Tibial artery (tissue), 4 donors: ENCODE results near the gene SETX.

ENCODE experiments used
- DNase-seq, 2 donors: peaks; one replicate each; pipeline ENCODE4 v3.0.0-alpha.2; 2019
- H3K27ac ChIP-seq, 2 donors: fragments of 200-600 bp; sonication (generic) in 1 of 2; 1 replicate in 1 of 2; 2 replicates in 1 of 2; pipeline ENCODE4 v1.5.1; 2018 to 2019; ENCODE audit warnings: mild to moderate bottlenecking in 1 of 2
- H3K27me3 ChIP-seq, 2 donors: fragments of 200-600 bp; sonication (generic) in 1 of 2; one replicate each; pipeline versions ENCODE4 v1.5.1 to v1.6.0; 2016 to 2019
- H3K36me3 ChIP-seq, 3 donors: fragments of 200-600 bp; sonication (generic) in 2 of 3; one replicate each; pipeline ENCODE4 v1.5.1; 2016 to 2019; ENCODE audit warnings: mild to moderate bottlenecking in 2 of 3
- H3K4me1 ChIP-seq, 4 donors: fragments of 200-600 bp; sonication (generic) in 2 of 4; 1 replicate in 3 of 4; 2 replicates in 1 of 4; pipeline ENCODE4 v1.5.1; 2016 to 2019
- H3K4me3 ChIP-seq, 2 donors: fragments of 200-600 bp; sonication (generic) in 1 of 2; 1 replicate in 1 of 2; 2 replicates in 1 of 2; pipeline ENCODE4 v1.5.1; 2018 to 2019; ENCODE audit warnings: mild to moderate bottlenecking in 2 of 2
- H3K9me3 ChIP-seq, 3 donors: fragments of 200-600 bp; sonication (generic) in 1 of 3; one replicate each; pipeline ENCODE4 v1.5.1; 2016 to 2019
- intact Hi-C: fragments of 100-400 bp; cut with DNase I; formaldehyde crosslinking; loops from one replicate; pipeline ENCODE4 v1.15.0; 2023; ENCODE audit warnings: low total_unique reads
- TF ChIP-seq, protein P1 (sequence below), 2 experiments: fragments of 200-600 bp in 1 of 2; fragments of 450-650 bp in 1 of 2; IDR thresholded peaks; one replicate each; pipeline ENCODE4 v1.5.1; 2017 to 2019; ENCODE audit warnings: antibody characterized with exemption in 2 of 2, mild to moderate bottlenecking in 1 of 2, moderate library complexity in 1 of 2

Gene SETX, protein sequence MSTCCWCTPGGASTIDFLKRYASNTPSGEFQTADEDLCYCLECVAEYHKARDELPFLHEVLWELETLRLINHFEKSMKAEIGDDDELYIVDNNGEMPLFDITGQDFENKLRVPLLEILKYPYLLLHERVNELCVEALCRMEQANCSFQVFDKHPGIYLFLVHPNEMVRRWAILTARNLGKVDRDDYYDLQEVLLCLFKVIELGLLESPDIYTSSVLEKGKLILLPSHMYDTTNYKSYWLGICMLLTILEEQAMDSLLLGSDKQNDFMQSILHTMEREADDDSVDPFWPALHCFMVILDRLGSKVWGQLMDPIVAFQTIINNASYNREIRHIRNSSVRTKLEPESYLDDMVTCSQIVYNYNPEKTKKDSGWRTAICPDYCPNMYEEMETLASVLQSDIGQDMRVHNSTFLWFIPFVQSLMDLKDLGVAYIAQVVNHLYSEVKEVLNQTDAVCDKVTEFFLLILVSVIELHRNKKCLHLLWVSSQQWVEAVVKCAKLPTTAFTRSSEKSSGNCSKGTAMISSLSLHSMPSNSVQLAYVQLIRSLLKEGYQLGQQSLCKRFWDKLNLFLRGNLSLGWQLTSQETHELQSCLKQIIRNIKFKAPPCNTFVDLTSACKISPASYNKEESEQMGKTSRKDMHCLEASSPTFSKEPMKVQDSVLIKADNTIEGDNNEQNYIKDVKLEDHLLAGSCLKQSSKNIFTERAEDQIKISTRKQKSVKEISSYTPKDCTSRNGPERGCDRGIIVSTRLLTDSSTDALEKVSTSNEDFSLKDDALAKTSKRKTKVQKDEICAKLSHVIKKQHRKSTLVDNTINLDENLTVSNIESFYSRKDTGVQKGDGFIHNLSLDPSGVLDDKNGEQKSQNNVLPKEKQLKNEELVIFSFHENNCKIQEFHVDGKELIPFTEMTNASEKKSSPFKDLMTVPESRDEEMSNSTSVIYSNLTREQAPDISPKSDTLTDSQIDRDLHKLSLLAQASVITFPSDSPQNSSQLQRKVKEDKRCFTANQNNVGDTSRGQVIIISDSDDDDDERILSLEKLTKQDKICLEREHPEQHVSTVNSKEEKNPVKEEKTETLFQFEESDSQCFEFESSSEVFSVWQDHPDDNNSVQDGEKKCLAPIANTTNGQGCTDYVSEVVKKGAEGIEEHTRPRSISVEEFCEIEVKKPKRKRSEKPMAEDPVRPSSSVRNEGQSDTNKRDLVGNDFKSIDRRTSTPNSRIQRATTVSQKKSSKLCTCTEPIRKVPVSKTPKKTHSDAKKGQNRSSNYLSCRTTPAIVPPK (N-terminal part only)

DNA sequence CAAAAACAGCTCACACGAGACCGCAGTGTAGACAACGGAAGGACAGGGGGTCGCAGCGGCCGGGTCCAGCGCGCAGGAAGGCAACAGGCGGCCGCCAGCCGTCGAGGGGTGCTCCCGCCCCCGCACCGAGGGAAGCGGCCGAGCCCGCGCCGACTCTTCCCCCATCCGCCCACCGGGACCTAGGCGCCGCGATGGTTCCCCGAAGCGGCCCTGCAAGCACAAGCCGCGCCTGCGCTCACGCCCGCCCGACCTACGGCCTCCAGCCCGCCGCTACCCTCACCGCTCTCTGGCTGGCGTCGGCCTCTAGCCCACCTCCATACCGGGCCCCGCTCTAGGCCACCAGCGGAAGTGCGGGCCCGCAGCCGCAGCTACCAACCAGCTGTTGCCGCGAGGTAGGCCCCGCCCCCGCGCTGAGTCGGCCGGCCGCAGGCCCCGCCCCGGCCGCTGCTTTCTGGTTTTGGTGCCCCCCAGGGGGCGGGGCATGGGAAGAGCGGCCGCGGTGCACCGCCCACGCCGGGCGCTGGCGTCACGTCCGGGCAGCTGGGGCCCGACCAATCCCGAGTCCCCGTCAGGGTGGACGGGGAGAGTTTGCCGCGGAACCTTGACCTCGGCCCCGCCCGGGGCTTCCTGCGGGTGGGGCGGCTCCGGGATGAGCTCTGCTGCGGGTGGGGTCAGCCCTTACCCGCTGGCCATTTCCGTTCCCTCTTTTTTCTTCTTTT is at the start of gene SETX:
Gene SETX (minus strand): TSS at position 350 of the 719 bp plus-strand sequence. CDS start 5,558 bp downstream, outside the sequence.
- H3K36me3 ChIP-seq, result peaks cover 14 to 33% (median 32%) of the 10 kb centered on the region in 3 donors

DNA sequence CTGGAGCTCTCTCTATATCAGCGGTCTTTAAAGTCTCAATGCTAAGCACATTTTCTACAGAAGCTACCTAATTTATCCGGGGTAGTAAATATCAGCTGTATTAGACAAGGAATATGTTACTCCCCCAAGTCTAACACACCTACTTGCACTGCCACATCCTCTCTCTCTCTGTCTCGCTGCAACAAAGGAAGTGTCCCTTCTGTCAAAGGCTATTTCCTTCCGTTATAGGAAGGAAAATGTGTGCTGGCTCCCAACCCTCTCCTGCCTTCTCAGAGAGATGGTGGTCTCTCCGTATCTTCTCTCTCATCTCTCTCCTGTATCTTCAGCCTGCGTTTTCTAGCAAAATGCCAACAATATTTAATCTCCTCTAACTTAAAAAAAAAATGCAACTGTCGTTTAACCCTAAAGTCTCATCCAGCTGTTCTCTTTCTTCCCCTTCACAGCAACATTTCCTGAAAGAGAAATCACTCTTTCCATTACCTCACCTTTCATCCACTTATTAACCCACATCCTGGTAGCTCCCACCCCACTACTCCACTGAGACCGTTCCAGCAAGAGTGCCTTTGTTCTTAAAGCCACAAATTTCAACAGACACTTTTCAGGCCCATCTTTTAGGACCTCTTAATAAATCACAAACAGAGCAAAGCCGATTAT is 49.6 kb upstream of the SETX start:
- H3K27me3 ChIP-seq, result no peaks in the 10 kb centered on the region
- no peak overlapping the region for H3K4me3 ChIP-seq
- TF ChIP-seq, protein P1, sequence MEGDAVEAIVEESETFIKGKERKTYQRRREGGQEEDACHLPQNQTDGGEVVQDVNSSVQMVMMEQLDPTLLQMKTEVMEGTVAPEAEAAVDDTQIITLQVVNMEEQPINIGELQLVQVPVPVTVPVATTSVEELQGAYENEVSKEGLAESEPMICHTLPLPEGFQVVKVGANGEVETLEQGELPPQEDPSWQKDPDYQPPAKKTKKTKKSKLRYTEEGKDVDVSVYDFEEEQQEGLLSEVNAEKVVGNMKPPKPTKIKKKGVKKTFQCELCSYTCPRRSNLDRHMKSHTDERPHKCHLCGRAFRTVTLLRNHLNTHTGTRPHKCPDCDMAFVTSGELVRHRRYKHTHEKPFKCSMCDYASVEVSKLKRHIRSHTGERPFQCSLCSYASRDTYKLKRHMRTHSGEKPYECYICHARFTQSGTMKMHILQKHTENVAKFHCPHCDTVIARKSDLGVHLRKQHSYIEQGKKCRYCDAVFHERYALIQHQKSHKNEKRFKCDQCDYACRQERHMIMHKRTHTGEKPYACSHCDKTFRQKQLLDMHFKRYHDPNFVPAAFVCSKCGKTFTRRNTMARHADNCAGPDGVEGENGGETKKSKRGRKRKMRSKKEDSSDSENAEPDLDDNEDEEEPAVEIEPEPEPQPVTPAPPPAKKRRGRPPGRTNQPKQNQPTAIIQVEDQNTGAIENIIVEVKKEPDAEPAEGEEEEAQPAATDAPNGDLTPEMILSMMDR (IDR thresholded peaks at IDR 0.05), result no peak
- no peaks in the 10 kb centered on the region for H3K9me3 ChIP-seq
- H3K4me1 ChIP-seq, result peaks cover 0 to 16% (median 10%) of the 10 kb centered on the region in 4 donors
- no peak overlapping the region for H3K27ac ChIP-seq
- H3K36me3 ChIP-seq, result peaks cover 12 to 37% (median 16%) of the 10 kb centered on the region in 3 donors
- no peak for DNase-seq
- intact Hi-C loops, result no loop called here

More for the DNA sequence above, at the start of gene SETX:
- H3K27me3 ChIP-seq, result no peaks in the 10 kb centered on the region
- TF ChIP-seq, protein P1 (IDR thresholded peaks at IDR 0.05), result no peak
- H3K4me1 ChIP-seq, result peaks cover 0 to 33% (median 23%) of the 10 kb centered on the region in 4 donors
- H3K9me3 ChIP-seq, result no peaks in the 10 kb centered on the region
- DNase-seq, result peak; percentile 96 to 98
- intact Hi-C loops, result no loop called here
- H3K27ac ChIP-seq, result peak within 1 kb of the TSS; percentile 83 to 92
- peak within 1 kb of the TSS; percentile 83 to 98 for H3K4me3 ChIP-seq

DNA sequence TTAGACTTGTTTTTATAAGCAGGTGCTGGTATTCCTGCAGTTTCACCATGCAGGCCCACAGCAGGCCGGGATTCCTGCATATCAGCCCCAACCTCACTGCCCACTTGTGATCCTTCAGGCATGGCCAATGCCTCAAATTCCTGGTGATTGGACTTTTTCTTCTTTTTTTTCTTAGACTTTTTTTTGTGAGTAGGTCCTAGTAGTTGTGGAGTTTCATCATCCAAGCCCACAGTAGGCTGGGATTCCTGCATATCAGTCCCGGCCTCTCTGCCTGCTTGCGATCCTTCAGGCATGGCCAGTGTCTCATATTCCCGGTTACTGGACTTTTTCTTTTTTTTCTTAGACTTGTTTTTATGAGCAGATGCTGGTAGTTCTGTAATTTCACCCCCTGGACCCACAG is 47.0 kb upstream of the SETX start:
- peaks cover 0 to 12% (median 10%) of the 10 kb centered on the region in 4 donors for H3K4me1 ChIP-seq
- no peaks in the 10 kb centered on the region for H3K27me3 ChIP-seq
- peaks cover 36 to 63% (median 42%) of the 10 kb centered on the region in 3 donors for H3K36me3 ChIP-seq
- no peak overlapping the region for H3K27ac ChIP-seq
- DNase-seq, result no peak
- TF ChIP-seq, protein P1 (IDR thresholded peaks at IDR 0.05), result no peak
- intact Hi-C loops, result no loop called here
- H3K9me3 ChIP-seq, result no peaks in the 10 kb centered on the region
- no peak overlapping the region for H3K4me3 ChIP-seq

DNA sequence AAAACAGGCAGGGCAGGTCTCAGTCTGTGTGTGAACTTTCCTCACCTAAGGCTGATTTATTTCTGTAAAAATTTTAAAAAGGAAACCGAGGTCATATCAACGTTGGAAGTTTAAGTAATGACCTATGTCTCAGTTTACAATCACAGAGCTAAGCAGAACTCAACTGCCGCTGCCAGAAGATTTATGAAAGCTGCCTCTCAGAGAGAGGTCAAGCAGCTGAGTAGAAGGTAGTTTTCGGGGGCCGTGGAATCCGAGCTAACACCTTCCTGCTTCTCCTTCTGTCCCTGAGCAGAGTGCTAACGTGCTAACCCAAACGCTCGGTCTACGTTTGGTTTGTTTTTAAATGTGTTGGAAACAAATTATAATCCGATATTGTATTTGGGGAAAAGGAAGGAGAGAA is 40.8 kb upstream of the SETX start:
- TF ChIP-seq, protein P1 (IDR thresholded peaks at IDR 0.05), result no peak
- peaks cover 92 to 99% (median 96%) of the 10 kb centered on the region in 3 donors for H3K36me3 ChIP-seq

More for the DNA sequence above, 40.8 kb upstream of the SETX start:
- intact Hi-C loops, result no loop called here
- H3K9me3 ChIP-seq, result no peaks in the 10 kb centered on the region
- H3K27ac ChIP-seq, result no peak overlapping the region
- H3K27me3 ChIP-seq, result no peaks in the 10 kb centered on the region
- no peak overlapping the region for H3K4me3 ChIP-seq
- H3K4me1 ChIP-seq, result no peaks in the 10 kb centered on the region
- DNase-seq, result no peak
